GM12873 (cell line): ENCODE results near the gene AXIN1.

Experiments
- CTCF ChIP-seq: IDR thresholded peaks from 2 replicates; pipeline ENCODE4 v1.5.1; 2012; ENCODE audit warnings: low read depth, mild to moderate bottlenecking, moderate library complexity, low read length, control low read depth; ENCODE audit not compliant: insufficient read depth; ENCODE audit errors: missing control alignments

The AXIN1 gene

DNA sequence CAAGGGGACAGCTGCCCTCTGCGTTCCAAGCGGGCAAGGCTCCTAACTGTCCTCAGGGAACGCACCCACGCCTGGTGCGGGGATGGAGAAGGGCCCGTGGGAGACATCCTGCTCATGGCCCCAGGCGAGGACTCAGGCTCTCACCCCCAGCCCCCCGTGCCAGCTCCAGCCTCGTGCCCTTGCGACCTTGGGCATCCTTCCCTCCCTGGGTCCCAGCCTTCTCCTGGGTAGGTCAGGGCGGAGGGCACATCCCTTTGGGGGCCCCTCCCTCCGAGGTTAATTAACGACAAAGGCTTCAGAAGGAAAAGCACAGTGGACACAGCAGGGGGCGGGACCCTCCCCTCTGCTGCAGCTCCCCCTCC lies 26.3 kb upstream of the AXIN1 start:
- TF ChIP-seq CTCF: no peak

DNA sequence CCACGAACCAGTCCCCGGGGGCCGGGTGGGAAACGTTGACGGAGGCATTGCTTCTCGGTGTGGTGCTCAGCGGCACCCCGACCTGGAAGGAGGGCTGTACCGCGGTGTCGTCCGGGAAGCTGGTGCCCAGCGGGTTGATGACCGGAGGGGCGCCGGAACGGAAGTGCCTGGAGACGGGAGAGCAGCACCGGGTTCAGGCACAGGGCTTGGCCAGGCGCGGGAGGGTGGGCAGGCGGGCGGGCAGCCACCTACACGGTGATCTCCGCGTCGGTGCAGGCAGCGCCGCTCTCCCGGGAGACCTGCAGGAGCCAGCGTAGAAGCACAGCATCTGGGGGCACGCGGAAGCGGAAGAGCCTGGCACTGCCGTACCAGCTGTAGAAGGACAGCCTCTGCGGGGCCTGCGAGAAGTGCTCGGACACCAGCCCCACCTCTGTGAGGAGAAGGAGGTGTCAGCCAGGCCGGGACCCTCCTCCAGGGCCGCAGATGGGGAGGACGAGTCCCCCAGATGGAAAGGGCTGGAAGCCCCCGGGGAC lies 25.0 kb upstream of the AXIN1 start:
- TF ChIP-seq CTCF: no peak

DNA sequence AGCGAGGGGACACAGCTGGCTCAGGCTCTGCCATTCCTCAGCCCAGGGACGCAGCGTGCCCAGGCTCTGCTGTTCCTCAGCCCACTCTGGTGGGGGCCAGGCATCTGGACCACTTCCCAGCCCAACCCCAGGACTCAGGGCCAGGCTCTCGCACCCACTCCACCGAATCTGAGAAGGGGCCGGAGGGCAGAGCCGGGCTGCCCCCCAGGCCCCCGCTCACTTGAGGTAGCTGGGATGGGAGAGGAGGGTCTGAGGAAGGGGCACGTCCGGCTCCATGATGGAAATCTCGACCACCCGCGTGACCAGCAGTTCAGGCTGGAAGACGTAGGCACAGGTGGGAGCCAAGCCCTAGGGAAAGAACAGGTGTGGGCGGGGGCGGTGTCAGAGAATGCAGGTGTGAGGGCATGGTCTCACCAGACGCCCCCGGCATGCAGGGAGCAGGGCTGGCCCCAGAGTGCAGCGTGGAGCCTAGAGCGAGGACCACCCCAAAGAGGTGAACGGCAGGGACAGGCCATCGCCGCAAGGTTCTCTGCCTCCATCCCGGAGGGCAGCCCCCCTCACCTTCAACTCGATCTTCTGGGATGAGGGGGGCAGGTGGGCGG lies 24.4 kb upstream of the AXIN1 start:
- no peak for TF ChIP-seq CTCF

- TF ChIP-seq CTCF: no peak
These were observed 23.6 kb upstream of the AXIN1 start for GRCh38 chr16:375927-376816.

- no peak for TF ChIP-seq CTCF
These were observed 22.7 kb upstream of the AXIN1 start for GRCh38 chr16:375212-375611.

DNA sequence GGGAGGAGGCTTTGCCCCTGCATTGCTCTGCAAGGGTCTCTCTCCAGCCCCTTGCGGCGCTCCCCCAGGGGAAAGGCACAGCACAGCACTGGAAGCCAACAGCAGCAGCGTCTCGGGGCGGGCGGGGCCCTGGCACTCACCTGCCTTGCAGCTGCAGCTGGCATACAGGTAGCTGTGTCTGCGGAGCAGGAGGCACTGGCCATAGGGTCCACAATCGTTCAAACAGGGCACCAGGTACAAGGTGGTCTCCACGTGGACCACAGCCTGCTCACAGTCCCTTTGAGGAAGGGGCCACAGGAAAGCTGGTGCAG lies 22.0 kb upstream of the AXIN1 start:
- TF ChIP-seq CTCF: no peak

- no peak for TF ChIP-seq CTCF
These were observed 21.5 kb upstream of the AXIN1 start for GRCh38 chr16:373848-374615.
